Heart left ventricle (tissue), 16 donors: ENCODE results near the gene MARK3. TPM values are rescaled to one million over a fixed set of nuclear protein-coding genes. Genes with fewer than 3 reads are reported as not detected.

ENCODE experiments used
- ATAC-seq, 4 donors: fragments of 200-7000 bp; cut with Tn5 transposase; one replicate each; pipeline ENCODE4 v1.9.1; 2020 to 2022; ENCODE audit warnings: moderate library complexity in 4 of 4, mild to moderate bottlenecking in 3 of 4, moderate number of reproducible peaks in 1 of 4
- DNase-seq, 5 donors: peaks; one replicate each; pipeline ENCODE4 v3.0.0-alpha.2; 2020
- H3K27ac ChIP-seq, 12 donors: fragments of 200-600 bp; sonication (generic) in 4 of 12; one replicate each; pipeline versions ENCODE4 v1.5.0 to v1.8.0; 2016 to 2022; ENCODE audit warnings: mild to moderate bottlenecking in 2 of 12
- H3K27me3 ChIP-seq, 9 donors: fragments of 200-600 bp; sonication (generic) in 2 of 9; one replicate each; pipeline versions ENCODE4 v1.5.1 to v1.8.0; 2016 to 2022; ENCODE audit warnings: mild to moderate bottlenecking in 3 of 9
- H3K36me3 ChIP-seq, 9 donors: fragments of 200-600 bp; sonication (generic) in 2 of 9; one replicate each; pipeline versions ENCODE4 v1.5.0 to v1.8.0; 2018 to 2022; ENCODE audit warnings: mild to moderate bottlenecking in 2 of 9
- H3K4me1 ChIP-seq, 12 donors: fragments of 200-600 bp; sonication (generic) in 4 of 12; one replicate each; pipeline versions ENCODE4 v1.5.0 to v1.8.0; 2016 to 2022; ENCODE audit warnings: mild to moderate bottlenecking in 3 of 12
- H3K4me3 ChIP-seq, 12 donors: fragments of 200-600 bp; sonication (generic) in 4 of 12; one replicate each; pipeline versions ENCODE4 v1.5.0 to v1.8.0; 2017 to 2022; ENCODE audit warnings: mild to moderate bottlenecking in 9 of 12, moderate library complexity in 4 of 12
- H3K9me3 ChIP-seq, 12 donors: fragments of 200-600 bp; sonication (generic) in 4 of 12; one replicate each; pipeline versions ENCODE4 v1.5.0 to v1.8.0; 2016 to 2022; ENCODE audit warnings: mild to moderate bottlenecking in 1 of 12
- CTCF ChIP-seq, 12 donors: fragments of 200-600 bp; sonication (generic) in 4 of 12; IDR thresholded peaks; one replicate each; pipeline versions ENCODE4 v1.5.0 to v1.8.0; 2018 to 2022; ENCODE audit warnings: antibody characterized with exemption in 12 of 12, mild to moderate bottlenecking in 5 of 12
- POLR2A ChIP-seq, 2 donors: fragments of 450-650 bp; IDR thresholded peaks; one replicate each; pipeline ENCODE4 v1.6.1; 2017; ENCODE audit warnings: antibody characterized with exemption in 2 of 2, mild to moderate bottlenecking in 2 of 2, moderate library complexity in 2 of 2
- WGBS, 4 donors: extraction: QIAGEN DNeasy Blood & Tissue Kit in 2 of 4; methylation state at CpG; one replicate each; pipeline versions ENCODE4 v1.1.5 to v1.1.7; 2013 to 2018; 5-methylcytosine and 5-hydroxymethylcytosine counted together
- intact Hi-C, 10 donors: fragments of 100-400 bp; cut with DNase I; formaldehyde crosslinking; loops; one replicate each; pipeline versions ENCODE4 v1.11.1 to v1.14.2; 2022
- polyA plus RNA-seq, 2 donors: library from polyadenylated mRNA; stranded (reverse); fragments of 200-250 nt; gene quantifications; one replicate each; pipeline ENCODE4 v1.2.3, GENCODE V29; 2013
- total RNA-seq, 9 donors: library from RNA; depleted of rRNA in 2 of 9; stranded (reverse); fragments of >200 nt in 2 of 9; fragmentation: NEBNext Ultra II Directional in 3 of 9; extraction: Animal tissue kit (Norgen Biotek cat#: 25700) in 3 of 9; gene quantifications; one replicate each; pipeline versions ENCODE4 v1.1.0 to v1.2.4, GENCODE V29; 2016 to 2023
- donor health status: ischemic (EF 13 %, LVEDD 7.1; RV severe dilation, severe dysfunction).
- donor health status: healthy with polysubstance abuse.
- donor health status: DM: no; HTN: yes; CAD: no.
- donor health status: DM: no; HTN: no; CAD: no.
- donor health status: ischemic (EF 25% LVEDD 6.9; RV normal size, moderate dysfunction).
- donor health status: ischemic (EF 25% LVEDD 5.7; RV mildly dilated, moderate dysfunction).
- donor health status: healthy.
- donor health status: DM: yes; HTN: yes; CAD: no.
- donor health status: ischemic (EF 35%, LVEDD 5.7; RV mildly dilated, moderate dysfunction).
- donor health status: nonischemic (EF 11% LVEDD 7.7; RV severe dilation, severe dysfunction).
- donor health status: DM: yes; HTN: yes; CAD: no.
- donor health status: PGD.
- donor health status: ischemic (EF 29% LVEDD 5.4; RV normal size, mild dysfunction).
- donor health status: nonischemic (EF 23%, LVEDD 6.1; RV moderate dilation, normal function).

MARK3 gene
- total and polyA plus RNA-seq, 11 donors = 54.0 to 156 (median 111) TPM

GRCh38 chr14:103519837-103520212 is 134.6 kb downstream of the MARK3 start:
- peak in 3 of 5 donors; percentile 25 to 67 (median 52) for DNase-seq

GRCh38 chr14:103520269-103520656 is 135.0 kb downstream of the MARK3 start:
- Histone ChIP-seq H3K36me3 (peaks cover 0 to 11% (median 0%) of the 10 kb centered on the region in 9 donors), H3K27ac (peak overlapping the region in 9 of 12 donors; percentile 65 to 96 (median 78)), H3K27me3 (peaks cover 0 to 34% (median 0%) of the 10 kb centered on the region in 9 donors), H3K4me1 (peaks cover 0 to 83% (median 50%) of the 10 kb centered on the region in 12 donors), H3K4me3 (peak overlapping the region in 7 of 12 donors; percentile 43 to 70 (median 64)), H3K9me3 (no peaks in the 10 kb centered on the region)
- no peak for ATAC-seq
- DNase-seq = no peak
- 68 to 84% (median 80%) methylated on average over 3 to 10 of the region's 10 CpGs for WGBS, 4 donors
- no peak for TF ChIP-seq POLR2A (IDR thresholded peaks at IDR 0.05)
- no peak for TF ChIP-seq CTCF (IDR thresholded peaks at IDR 0.05)
- intact Hi-C loops = no loop called here

More at GRCh38 chr14:103519837-103520212, 134.6 kb downstream of the MARK3 start:
- Histone ChIP-seq H3K9me3 (no peaks in the 10 kb centered on the region), H3K36me3 (peaks cover 0 to 11% (median 0%) of the 10 kb centered on the region in 9 donors), H3K4me1 (peaks cover 0 to 79% (median 50%) of the 10 kb centered on the region in 12 donors), H3K27ac (peak overlapping the region in 5 of 12 donors; percentile 68 to 96 (median 83)), H3K27me3 (peaks cover 0 to 34% (median 0%) of the 10 kb centered on the region in 9 donors), H3K4me3 (no peak overlapping the region)
- ATAC-seq = no peak
- intact Hi-C loops = loop anchor here in 6 of 10 donors (1.0 to 5.0 kb wide), 4 partner anchors 23 to 32 kb away; no protein-coding TSS in a partner anchor
- WGBS, 4 donors = 47 to 75% (median 63%) methylated on average over 3 to 22 of the region's 22 CpGs
- no peak for TF ChIP-seq CTCF (IDR thresholded peaks at IDR 0.05)
- no peak for TF ChIP-seq POLR2A (IDR thresholded peaks at IDR 0.05)

DNA sequence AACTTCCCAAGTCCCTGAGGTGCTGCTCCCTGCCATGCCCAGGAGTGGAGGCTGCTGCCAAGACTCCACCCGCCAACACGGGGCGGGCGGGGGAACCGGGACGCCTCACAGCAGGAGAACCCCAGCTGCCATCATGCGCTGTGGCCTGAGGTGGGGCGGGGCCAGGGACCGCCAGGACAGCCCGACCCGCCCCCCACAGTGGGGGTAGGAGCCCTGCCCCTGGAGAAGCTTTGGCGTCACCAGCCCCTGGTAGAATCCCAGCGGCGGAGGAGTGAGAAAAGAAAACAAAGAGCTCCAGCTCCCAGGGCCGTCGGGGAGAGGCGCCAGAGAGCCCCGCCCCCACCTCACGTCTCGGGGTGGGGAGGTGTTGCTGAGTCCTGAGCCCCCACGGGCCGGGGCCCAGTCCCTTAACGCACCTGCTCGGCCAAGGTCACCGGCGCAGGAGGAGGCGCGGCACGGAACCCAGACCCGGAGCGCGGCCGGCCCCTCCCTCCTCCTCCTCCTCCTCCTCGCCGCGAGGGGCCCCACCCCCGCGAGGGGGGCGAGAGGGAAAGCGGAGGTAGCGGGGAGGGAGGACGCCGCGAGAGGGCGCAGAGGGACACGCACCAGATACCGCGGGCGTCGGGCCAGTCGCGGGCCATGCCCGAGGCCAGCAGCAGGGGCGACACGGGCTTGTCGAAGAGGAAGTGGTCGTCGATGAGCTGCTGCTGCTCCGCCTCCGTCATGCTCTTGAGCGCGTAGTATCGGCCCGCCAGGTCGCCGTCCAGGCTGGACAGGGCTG is 135.6 kb downstream of the MARK3 start:
- Histone ChIP-seq H3K27me3 (peaks cover 0 to 34% (median 0%) of the 10 kb centered on the region in 9 donors), H3K36me3 (peaks cover 0 to 11% (median 0%) of the 10 kb centered on the region in 9 donors), H3K4me3 (peak overlapping the region; percentile 38 to 70 (median 62)), H3K27ac (peak overlapping the region in 11 of 12 donors; percentile 54 to 96 (median 73)), H3K9me3 (no peaks in the 10 kb centered on the region), H3K4me1 (peaks cover 0 to 86% (median 50%) of the 10 kb centered on the region in 12 donors)
- DNase-seq (peak; percentile 81 to 92 (median 83)), ATAC-seq (peak; percentile 21 to 59 (median 50))
- 1 to 6% (median 5%) methylated on average over 23 to 64 of the region's 66 CpGs for WGBS, 4 donors
- intact Hi-C loops = no loop called here
- TF ChIP-seq CTCF (IDR thresholded peaks at IDR 0.05) (peak; percentile 41 to 73 (median 56)), POLR2A (IDR thresholded peaks at IDR 0.05) (no peak)

DNA sequence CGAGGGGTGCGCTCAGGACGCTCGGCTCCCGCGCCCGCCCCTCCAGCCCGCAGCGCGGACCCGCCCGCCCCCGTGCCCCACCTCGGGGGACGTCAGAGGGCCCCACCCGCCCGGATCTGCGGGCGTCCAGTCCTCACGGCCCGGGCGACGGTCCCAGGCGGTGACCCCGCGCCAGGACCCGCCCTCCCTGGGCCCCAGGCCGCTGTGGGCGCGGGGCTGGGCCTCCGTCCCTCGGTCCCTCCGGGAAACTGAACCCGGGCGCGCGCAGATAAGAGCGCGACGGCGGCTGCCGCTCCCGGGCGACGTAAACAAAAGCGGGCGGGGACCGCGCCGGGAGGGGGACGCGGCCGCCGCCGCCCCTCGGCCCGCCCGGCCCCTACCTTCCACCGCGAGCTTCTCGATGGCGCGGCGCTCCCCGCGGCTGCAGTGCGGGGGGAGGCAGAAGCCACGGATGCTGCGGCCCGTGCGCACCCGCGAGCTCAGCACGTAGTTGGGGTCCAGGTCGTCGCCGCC is 136.3 kb downstream of the MARK3 start:
- 0 to 1% (median 0%) methylated on average over 1 to 77 of the region's 77 CpGs for WGBS, 4 donors
- Histone ChIP-seq H3K4me1 (peaks cover 0 to 86% (median 54%) of the 10 kb centered on the region in 12 donors), H3K27me3 (peaks cover 0 to 34% (median 0%) of the 10 kb centered on the region in 9 donors), H3K36me3 (peaks cover 0 to 11% (median 0%) of the 10 kb centered on the region in 9 donors), H3K4me3 (peak overlapping the region; percentile 38 to 70 (median 62)), H3K9me3 (no peaks in the 10 kb centered on the region), H3K27ac (peak overlapping the region in 11 of 12 donors; percentile 54 to 96 (median 73))
- ATAC-seq = peak in 3 of 4 donors; percentile 42 to 54 (median 50)
- peak in 3 of 5 donors; percentile 59 to 72 (median 71) for DNase-seq
- peak in 1 of 12 donors; percentile 4 for TF ChIP-seq CTCF (IDR thresholded peaks at IDR 0.05)
- TF ChIP-seq POLR2A (IDR thresholded peaks at IDR 0.05) = no peak
- intact Hi-C loops = no loop called here
